Measurements from ENCODE around the gene LRIG1.

LRIG1 gene

DNA sequence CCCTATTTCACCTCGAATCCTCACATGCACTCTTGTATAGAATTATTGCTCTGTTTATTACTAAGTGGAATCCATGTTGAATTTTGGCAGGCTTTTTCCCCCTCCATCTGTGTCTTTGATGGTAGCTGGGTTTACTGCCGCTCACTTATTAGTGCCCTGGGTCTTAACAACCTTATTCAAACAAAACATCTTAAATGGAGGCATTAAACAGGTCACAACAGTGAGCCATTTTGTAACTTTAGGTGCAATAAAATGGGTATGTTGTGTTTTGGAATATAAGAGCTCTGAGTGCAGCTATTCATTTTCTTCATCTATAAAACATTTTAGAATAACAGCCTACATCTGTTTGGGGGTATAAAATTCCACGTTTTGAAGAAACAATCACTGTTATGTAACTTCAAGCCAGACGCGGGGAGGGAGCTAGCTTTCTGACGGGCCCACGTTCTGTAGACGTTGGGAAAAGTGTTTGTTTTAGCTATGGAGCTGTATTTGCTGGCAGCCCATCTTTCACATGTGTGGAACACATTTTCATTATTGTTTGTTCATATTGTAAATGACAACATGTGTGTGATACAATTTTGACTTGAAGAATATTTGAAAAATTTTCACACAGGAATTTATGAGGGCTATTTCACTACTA lies 158.0 kb downstream of the LRIG1 start:
- DNase-seq = no peak

DNA sequence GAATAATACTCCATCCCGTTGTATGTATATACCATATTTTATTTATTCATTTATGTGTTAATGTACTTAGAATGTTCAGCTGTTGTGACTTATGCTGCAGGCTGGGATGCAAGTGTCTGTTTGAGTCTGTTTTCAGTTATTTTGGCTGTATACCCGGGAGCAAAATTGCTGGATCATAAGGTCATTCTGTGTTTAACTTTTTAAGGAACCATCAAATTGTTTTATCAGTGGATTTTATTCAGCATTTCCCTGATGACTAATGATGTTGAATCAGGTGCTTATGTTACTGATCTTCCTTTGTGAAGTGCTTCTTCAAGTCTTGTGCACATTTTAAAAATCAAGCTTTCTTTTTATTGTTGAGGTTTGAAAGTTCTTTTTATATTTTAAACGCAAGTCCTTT lies 161.9 kb downstream of the LRIG1 start:
- no peak for DNase-seq

GRCh38 chr3:66336333-66336766 lies 164.5 kb downstream of the LRIG1 start:
- no peak for DNase-seq

DNA sequence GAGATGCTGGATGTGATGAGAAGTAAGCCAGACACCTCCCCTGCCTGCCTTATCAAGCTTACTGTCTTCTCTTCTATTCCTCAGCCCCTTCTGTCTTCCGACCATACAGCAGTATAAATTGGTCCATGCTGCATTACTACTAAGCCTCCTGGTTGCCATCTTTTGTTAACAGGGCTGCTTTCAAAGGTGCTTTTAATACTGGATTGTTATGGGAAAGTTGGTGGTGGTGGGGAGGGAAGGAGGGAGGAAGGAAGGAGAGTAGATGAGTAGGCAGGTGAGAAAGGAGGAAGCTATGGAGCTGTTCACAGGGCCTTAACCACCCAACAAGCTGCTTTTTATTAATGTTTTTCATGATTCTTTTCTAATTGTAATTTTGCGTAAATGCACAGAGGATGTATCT lies 165.2 kb downstream of the LRIG1 start:
- DNase-seq = no peak

Data from NCI-H146 (cell line).